Posterior cingulate gyrus (tissue), 11 donors: Measurements from ENCODE around the gene MPIG6B.
A peak's percentile ranks its signal among the peaks of the same experiment; 100 is the strongest.
"Not testable (repeated sequence)": the region's sequence is repeated elsewhere in the genome, so short reads cannot be mapped to it uniquely, and the experiment has no call there.

ENCODE experiments used
- DNase-seq, 10 donors: peaks; one replicate each; pipeline versions ENCODE4 v3.0.0 to v3.0.0-alpha.2; 2020 to 2021; ENCODE audit warnings: mixed read lengths in 3 of 10
- intact Hi-C: fragments of 100-400 bp; cut with DNase I; formaldehyde crosslinking; loops from one replicate; pipeline ENCODE4 v1.15.1; 2023

The MPIG6B gene

DNA sequence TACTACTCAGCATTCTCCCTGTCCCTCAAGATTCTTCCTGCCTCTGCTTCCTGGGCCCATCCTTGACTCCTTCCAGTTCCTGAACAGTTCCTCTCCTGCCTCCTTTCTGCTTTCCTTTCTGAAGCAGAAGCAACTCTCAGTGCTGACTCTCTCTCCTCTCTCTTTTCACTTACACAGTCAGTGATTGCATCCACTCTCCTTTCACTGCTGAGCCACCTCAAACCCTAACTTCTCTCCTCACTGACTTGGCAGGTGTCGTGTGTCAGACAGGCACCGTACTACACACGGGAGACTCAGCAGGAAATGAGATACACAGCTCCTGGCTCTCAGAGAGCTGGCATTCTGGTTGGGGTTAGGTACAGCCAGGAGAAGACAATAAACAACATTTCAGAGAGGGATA is 25.6 kb upstream of the MPIG6B start:
- DNase-seq = peak in 1 of 10 donors; percentile 20
- intact Hi-C loops = no loop called here

DNA sequence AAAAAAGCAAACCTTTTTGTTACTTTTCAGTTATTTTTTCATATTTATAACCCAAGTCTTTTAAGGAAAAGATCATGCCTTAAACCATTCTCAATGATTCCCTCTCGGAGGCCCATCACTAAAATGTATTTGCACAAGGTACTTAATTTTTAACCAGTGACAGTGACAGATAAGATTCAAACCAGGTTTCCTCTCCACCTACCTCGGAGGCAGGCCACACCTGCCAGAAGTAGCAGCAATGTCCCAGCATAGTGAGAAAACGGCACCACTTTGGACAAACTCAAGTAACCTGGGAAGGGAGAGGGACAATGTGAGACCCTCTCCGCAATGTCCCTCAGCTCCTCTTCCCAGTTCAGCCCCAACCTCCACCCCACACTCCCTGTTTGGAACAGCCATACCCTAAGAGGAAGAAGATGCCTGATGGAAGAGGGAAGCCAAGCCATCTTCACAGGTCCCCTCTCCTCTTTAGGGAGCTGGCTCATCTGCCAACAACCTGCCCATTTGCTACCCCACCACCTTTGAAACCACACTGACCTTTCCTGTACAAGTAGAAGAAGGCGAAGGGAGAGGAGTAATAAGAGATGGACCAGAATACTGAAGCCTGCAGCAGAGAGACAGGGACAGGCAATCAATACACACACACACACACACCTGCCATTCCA is 22.3 kb upstream of the MPIG6B start:
- intact Hi-C loops = loop anchor here (10.0 kb wide), 1 partner anchor 94 kb away; the partner anchor contains the start of gene VARS1
- no peak for DNase-seq

DNA sequence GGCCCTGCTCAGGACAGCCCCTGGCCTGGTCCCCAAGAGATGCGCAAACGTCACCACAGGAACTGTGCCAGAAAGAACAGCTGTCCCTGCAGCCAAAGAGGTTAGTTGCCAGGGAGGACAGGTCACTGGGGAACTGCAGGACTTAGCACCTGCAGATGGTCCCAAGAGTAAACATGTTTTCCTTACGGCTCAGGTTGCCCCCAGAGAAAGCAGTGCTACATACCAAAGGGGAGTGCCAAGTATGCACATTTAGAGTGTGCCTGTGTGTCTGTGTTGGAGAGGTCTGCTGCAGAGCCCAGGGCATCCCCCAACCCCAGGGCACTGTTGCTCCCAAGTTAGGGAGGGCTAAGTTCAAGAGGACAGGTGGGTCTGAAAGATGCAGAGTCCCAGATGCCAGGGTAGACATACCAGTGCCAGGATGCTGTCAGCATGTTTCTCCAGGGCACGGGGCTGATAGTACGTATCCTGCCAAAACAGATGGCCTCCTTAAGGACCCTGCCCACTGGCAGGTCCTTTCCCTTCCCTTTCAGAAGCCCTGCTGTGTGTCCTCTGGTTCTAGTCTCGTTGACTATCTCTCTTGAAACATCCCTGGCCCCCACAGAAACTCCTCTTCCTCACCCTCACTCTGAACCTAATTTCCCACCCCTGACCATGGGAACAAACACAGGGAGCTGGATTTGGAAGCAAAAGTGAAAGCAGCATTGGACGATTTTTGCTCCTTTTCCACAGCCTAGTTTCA is 21.3 kb upstream of the MPIG6B start:
- intact Hi-C loops = loop anchor here (2.0 to 10.0 kb wide), 2 partner anchors 93 to 161 kb away; partner anchors contain the start of genes NEU1 and VARS1
- peak in 1 of 10 donors; percentile 74 for DNase-seq

DNA sequence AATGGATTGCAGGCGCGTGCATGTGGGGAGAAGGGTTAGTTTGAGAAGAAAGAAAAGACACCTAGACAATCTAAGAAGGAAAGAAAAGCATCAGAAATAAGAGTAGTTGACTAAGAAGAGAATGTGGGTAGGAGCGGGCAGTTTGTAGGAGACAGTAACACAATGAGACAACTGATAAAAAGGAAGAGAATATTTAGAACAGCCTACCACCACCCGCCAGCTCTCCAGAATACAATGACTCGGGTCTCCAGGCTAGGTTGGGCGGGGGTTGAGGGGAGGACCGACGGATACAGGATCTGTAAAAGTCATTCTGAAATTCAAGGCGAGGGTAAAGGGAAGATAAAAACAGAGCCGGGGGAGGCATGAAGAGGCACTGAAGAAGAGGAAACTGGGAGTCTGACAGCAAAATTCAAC is 20.8 kb upstream of the MPIG6B start:
- intact Hi-C loops = loop anchor here (2.0 to 10.0 kb wide), 2 partner anchors 92 to 160 kb away; partner anchors contain the start of genes NEU1 and VARS1
- DNase-seq = peak in 1 of 10 donors; percentile 5

DNA sequence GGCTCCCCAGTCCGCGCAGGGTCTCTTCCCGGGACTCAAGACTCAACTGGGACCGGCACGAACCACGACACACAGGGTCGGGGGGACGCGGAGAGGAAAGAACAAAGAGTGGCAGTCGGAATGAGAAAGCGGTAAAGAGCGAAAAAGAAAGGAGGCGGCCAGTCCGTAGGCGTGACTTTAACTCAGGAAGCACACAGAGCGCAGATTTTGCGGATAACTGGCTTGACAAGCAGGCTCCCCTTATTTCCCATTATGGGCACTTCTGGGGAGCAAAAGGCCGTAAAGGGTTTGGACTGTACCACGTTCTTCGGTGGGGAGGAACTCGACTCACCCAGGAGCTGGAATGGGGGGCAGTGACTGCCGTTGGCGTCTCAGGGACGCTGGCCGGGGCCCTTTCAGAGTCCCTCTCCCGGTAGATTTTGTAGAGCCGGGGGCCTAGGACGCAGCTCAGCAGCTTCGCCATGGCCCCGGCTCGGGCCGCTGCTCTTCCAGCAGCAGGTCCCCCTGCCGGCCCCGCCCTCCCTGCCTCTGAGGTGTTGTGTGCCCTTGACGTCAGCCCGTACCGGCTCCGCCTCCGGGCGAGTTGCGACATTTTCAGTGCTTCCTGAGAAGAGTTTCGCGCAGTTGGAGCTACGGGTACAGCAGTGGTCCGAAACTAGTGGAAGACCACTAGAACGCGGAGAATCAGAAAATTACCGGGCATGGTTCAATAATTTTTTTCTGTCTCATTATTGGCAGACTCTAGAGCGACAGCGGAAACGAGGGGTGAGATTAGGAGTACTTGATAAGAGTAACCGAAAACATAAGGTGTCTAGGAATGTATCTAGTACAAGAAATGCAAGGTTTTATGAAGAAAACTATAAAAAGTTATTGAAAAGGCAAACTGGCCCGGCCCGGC is 20.1 kb upstream of the MPIG6B start, which contains the start of gene ABHD16A:
Gene ABHD16A (minus strand): TSS at position 506 of the 898 bp plus-strand sequence. CDS start 43 bp downstream, at position 463.
- peak; percentile 96 to 100 (median 98) for DNase-seq
- intact Hi-C loops = loop anchor here (2.0 to 10.0 kb wide), 2 partner anchors 92 to 160 kb away; partner anchors contain the start of genes NEU1 and VARS1

DNA sequence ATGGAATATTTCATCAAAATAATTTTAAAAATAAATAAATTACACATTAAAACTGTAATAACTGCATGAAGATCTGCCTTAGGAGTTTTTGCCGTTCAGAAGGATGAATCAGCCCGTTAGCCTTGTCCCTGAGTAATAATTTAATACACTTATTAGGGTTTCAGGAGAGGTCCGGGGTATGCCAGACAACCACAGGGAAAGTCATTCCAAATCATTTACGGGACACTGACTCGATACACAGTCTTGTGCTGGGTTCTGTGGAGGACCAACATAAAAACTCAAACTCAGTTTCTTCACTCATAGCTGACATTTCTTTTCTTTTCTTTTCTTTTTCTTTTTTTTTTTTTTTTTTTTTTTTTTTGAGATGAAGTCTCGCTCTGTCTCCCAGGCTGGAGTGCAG is 17.2 kb upstream of the MPIG6B start:
- intact Hi-C loops = loop anchor here (10.0 kb wide), 1 partner anchor 89 kb away; the partner anchor contains the start of gene VARS1
- DNase-seq = peak in 1 of 10 donors; percentile 1

DNA sequence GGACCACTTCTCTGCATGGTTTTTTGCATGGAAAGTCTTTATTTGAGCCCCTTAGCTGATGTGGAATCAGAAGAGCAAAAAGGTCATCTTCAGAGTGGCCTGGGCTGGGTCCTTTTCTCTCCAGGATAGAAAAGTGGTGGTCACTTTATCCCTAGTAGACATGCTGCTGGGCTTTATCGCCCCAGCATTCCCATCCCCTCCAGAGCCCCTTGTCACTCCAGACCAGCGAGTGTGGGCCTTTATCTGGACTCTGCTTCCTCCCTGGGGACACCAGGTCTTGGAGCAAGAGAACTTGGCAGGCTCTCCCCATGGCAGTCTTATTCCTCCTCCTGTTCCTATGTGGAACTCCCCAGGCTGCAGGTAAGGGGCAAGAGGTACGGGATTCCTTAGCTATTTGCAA is 16.6 kb upstream of the MPIG6B start, which contains the start of gene LY6G6F:
Gene LY6G6F (plus strand): TSS at position 268 of the 400 bp plus-strand sequence. CDS start 41 bp downstream, at position 309.
- peak in 2 of 10 donors; percentile 14 to 40 for DNase-seq
- intact Hi-C loops = loop anchor here (10.0 kb wide), 1 partner anchor 88 kb away; the partner anchor contains the start of gene VARS1

DNA sequence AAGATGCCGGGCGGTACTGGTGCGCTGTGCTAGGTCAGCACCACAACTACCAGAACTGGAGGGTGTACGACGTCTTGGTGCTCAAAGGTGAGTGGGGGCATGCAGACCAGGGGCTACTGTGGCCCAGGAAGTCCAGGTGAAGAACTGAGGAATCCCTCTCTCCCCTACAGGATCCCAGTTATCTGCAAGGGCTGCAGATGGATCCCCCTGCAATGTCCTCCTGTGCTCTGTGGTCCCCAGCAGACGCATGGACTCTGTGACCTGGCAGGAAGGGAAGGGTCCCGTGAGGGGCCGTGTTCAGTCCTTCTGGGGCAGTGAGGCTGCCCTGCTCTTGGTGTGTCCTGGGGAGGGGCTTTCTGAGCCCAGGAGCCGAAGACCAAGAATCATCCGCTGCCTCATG is 15.5 kb upstream of the MPIG6B start:
- intact Hi-C loops = loop anchor here (10.0 kb wide), 1 partner anchor 87 kb away; the partner anchor contains the start of gene VARS1
- DNase-seq = peak in 1 of 10 donors; percentile 8

DNA sequence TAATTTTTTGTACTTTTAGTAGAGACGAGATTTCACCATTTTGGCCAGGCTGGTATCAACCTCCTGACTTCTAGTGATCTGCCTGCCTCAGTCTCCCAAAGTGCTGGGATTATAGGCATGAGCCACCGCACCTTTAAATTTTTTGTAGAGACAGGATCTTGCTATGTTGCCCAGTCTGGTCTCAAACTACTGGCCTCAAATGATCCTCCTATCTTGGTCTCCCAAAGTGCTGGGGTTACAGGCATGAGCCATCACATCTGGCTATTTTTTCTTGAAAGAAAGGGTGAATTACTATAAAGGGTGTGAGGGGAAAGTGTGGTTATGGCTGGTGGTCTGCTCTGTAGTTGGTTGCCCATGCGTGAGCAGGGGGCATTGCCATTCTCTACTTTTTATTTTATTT is 14.9 kb upstream of the MPIG6B start:
- intact Hi-C loops = loop anchor here (10.0 kb wide), 1 partner anchor 87 kb away; the partner anchor contains the start of gene VARS1

DNA sequence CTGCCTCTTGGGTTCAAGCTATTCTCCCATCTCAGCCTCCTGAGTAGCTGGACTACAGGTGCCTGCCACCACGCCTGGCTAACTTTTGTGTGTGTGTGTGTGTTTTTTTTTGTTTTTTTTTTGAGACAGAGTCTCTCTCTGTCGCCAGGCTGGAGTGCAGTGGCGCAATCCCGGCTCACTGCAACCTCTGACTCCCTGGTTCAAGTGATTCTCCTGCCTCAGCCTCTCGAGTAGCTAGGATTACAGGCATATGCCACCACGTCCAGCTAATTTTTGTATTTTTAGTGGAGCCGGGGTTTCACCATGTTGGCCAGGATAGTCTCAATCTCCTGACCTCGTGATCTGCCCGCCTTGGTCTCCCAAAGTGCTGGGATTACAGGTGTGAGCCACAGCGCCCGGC is 14.0 kb upstream of the MPIG6B start:
- intact Hi-C loops = loop anchor here (10.0 kb wide), 1 partner anchor 86 kb away; the partner anchor contains the start of gene VARS1
- not testable (repeated sequence) for DNase-seq

More for the DNA sequence above, 14.9 kb upstream of the MPIG6B start:
- no peak for DNase-seq

DNA sequence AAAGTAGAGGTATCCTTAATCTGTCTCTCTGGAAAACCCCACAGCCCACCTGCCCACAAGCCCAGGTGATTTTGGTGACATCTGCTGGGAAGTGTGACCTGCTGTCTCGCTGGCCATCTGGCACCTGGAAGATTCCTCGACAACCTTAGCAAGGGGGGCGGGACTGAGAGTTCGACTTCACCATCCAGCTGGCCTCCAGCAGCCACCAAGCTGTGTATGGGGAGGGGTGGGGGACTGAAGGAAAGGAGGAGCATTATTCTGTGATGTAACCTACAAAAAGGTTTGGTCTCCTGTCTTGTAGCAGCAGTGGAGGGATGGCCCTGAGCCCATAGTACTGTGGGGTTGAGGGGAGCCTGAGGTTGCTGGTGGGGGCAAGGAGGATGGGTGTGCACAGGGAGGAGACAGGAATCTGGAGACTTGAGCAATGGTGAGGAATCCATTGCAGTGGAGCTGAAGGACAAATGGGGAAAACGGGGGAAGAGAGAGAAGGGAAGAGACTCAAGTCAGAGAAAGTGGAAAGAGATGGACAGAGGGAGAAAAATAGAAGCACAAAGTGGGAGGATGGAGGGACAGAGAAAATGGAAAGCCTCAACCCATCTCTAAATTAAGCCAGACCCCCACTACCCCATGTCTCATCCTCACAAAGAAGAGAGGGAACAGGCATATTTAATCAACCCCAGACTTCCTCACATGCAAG is 12.5 kb upstream of the MPIG6B start:
- intact Hi-C loops = no loop called here
- DNase-seq = peak in 1 of 10 donors; percentile 47

DNA sequence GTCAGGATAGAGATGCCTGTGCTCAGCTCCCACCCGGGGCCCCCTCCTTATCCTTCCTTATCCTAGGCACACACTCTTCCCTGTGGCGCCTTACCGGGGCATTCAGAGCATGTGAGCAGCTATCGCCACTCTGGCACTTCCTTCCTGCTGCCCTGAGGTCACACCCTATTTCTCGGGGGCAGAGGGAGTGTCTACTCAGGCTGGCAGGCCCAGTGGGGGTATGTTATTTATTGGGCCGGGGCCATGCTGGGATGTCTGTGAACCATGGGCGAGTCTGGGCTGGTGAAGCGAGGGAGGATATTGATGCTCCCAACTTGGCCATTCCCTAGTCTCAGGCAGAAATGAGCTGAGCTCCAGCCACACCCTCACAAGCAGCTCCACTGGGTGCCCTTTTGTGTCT is 11.9 kb upstream of the MPIG6B start:
- intact Hi-C loops = no loop called here
- DNase-seq = no peak

DNA sequence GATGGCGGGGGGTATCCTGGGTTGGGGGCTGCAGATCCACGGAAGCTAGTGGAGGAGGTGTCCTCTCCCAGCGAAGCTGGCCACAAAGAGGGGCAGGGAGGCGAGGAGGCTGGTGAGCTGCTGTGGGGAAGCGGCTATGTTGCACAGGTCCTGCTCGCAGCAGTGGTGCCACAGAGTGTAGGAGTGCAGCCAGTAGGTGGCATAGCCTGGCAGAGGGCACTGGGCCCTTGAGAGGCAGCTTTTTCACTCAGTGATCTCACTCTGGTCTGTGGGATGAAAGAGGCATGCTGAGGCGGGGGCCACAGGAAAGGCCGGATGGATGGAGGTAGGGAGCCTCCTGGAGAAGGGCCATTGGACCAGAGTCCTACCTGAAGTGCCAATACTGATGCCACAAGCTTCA is 10.9 kb upstream of the MPIG6B start:
- DNase-seq = no peak
- intact Hi-C loops = no loop called here

DNA sequence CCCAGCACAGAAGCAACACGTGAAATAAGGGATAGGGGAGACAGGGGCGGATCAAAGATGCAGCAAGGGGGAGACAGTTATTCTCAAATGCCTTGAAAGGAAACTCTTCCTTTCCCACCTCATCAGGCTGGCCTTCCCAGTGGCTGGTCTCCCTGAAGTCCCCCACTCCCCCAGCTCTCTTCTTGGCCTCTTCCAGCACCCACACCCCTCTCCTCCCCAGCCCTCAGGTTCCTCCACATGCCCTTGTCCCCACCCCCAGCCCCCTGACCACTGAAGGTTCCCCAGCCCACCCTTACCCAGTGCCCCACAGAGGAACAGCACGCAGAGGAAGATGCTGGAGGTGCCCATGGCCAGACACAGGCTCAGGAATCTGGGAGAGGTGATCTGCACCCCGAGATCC is 9.7 kb upstream of the MPIG6B start:
- intact Hi-C loops = no loop called here
- no peak for DNase-seq

DNA sequence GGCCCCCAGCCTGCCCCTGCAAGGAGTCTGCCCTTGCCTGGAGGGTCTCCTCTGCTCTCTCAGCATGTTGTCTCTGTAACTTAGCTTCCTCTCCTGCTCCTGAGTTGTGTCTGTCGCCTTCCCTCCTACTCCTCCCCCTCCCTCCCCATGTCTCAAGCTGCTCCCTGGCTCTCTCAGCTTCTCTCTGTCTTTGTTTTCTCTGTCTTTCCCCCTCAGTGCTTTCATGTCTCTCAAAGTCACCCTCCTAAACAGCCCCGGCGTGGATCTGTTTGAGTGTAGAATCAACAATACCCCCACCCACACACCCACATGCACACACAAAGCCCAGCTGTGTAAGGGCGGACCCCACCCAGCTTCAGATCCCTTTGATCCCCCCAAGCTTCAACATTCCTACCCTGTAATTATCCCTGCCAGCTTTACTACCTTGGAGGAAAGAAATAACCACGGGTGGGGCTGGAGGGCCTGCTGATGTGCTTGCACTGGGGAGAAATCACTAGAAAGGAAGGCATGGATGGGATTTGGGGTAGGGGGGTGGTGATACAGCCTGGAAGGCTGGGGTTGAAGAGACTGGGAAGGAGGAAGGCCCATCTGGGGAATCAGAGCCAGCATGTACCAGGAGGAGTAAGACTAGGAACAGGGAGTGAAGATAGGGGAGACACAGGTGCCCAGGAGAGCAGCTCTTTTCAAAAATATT is 9.0 kb upstream of the MPIG6B start:
- intact Hi-C loops = no loop called here
- DNase-seq = no peak

DNA sequence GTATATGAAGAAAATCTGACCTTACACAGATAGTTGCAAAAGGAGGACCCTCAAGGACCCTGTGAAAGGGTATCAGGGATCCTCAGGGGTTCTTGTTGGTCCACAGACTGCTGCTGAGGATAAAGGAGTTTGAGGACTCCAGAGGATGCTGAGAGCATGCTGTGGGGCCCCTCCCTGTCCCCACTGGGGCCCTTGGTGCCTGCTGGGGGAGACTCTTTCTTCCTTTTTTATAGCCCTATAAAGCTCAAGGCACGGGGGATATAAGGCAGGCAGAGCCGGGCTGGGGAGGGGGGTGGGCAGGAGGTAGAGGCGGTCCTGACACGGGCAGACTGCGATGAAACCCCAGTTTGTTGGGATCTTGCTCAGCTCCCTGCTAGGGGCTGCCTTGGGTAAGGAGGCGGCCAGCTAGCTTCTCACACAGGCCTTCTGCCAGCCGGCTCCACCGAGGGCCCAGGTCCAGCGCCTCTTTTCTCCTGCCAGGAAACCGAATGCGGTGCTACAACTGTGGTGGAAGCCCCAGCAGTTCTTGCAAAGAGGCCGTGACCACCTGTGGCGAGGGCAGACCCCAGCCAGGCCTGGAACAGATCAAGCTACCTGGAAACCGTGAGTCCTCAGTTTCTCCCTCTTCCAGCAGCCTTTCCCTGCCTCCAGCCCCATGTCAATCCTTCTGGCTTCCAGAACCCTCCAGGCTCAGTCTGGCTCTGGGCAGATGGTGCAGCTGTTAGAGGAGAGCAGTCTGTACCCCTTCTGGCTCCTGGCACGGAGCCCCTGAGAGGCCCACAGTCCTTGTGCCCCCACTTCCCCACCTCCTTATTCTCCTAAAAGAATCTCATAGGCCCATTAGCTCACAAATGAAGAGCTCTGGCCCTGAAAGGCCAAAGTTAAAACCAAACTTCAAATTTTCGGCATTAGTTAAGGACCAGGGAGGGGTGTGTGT is 7.9 kb upstream of the MPIG6B start, which contains the start of gene LY6G6D:
Gene LY6G6D (plus strand): TSS at position 327 of the 937 bp plus-strand sequence. CDS start 8 bp downstream, at position 335.
- no peak for DNase-seq
- intact Hi-C loops = no loop called here

DNA sequence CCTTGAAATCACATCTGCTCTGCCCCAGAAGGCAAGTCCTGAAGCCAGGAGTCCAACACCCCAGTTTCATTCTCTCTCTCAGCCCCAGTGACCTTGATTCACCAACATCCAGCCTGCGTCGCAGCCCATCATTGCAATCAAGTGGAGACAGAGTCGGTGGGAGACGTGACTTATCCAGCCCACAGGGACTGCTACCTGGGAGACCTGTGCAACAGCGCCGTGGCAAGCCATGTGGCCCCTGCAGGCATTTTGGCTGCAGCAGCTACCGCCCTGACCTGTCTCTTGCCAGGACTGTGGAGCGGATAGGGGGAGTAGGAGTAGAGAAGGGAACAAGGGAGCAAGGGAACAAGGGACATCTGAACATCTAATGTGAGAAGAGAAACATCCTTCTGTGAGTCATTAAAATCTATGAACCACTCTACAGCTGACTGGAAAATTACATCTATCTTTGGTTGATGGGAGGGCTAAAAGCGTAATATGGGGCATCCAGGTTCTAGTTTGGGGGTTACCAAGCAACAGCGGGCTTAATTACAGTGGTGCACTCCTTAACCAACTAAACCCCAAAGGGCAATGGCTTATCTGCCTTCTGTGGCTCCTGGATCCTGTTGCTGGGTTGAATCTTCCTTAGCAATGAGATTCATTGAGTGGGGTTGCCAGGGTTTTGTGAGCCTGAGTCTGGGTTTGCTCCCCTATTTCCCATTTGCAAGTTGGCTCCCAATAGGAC is 5.5 kb upstream of the MPIG6B start:
- intact Hi-C loops = no loop called here

More for the DNA sequence above, 5.5 kb upstream of the MPIG6B start:
- peak in 1 of 10 donors; percentile 55 for DNase-seq
